ENCODE results near the gene RXYLT1. TPM values are rescaled to one million over a fixed set of nuclear protein-coding genes. Genes with fewer than 3 reads are reported as not detected.

RXYLT1 gene
- total RNA-seq, 1 experiment from 2014 or later = 21.1 TPM

- H3K27ac ChIP-seq (ENCODE audit: low read depth, low read length, poor library complexity, severe bottlenecking) = peak overlapping the region; percentile 11
- H3K36me3 ChIP-seq (ENCODE audit: insufficient read depth, low read length, poor library complexity, severe bottlenecking) = no peaks in the 10 kb centered on the region
- peaks cover 11% of the 10 kb centered on the region for H3K4me1 ChIP-seq (ENCODE audit: insufficient read depth, low read length, poor library complexity, severe bottlenecking)
- H3K4me3 ChIP-seq (ENCODE audit: low read depth, low read length, poor library complexity, severe bottlenecking) = peak overlapping the region; percentile 80
- ChIA-PET CTCF (no interaction called here), POLR2A (ENCODE audit: low non-redundant PET) (no interaction called here)
- intact Hi-C loops (cut with micrococcal nuclease; ENCODE audit: unreplicated experiment) = loop anchor here (10.0 kb wide), 1 partner anchor 128 kb away; no protein-coding TSS in a partner anchor
- H3K9me3 ChIP-seq (ENCODE audit: low read depth, low read length, poor library complexity, severe bottlenecking) = no peaks in the 10 kb centered on the region
- TF ChIP-seq EZH2 (IDR thresholded peaks at IDR 0.05; ENCODE audit: borderline replicate concordance, low read depth, low read length, poor library complexity, severe bottlenecking) = no peak
- no peak for TF ChIP-seq CTCF (conservative IDR thresholded peaks at IDR 0.05; ENCODE audit: low read depth, low read length)
- no peaks in the 10 kb centered on the region for H3K27me3 ChIP-seq (replicated peaks; ENCODE audit: insufficient read depth, low read depth, low read length, poor library complexity)
- DNase-seq (ENCODE audit: low spot score) = no peak
- BruUV-seq (replicated peaks) = no TSS peak
Observed at GRCh38 chr12:63846238-63846967, 66.7 kb downstream of the RXYLT1 start.

- Histone ChIP-seq H3K9me3 (ENCODE audit: low read depth, low read length, poor library complexity, severe bottlenecking) (no peaks in the 10 kb centered on the region), H3K27me3 (replicated peaks; ENCODE audit: insufficient read depth, low read depth, low read length, poor library complexity) (no peaks in the 10 kb centered on the region), H3K4me1 (ENCODE audit: insufficient read depth, low read length, poor library complexity, severe bottlenecking) (peaks cover 11% of the 10 kb centered on the region), H3K27ac (ENCODE audit: low read depth, low read length, poor library complexity, severe bottlenecking) (no peak overlapping the region), H3K4me3 (ENCODE audit: low read depth, low read length, poor library complexity, severe bottlenecking) (no peak overlapping the region), H3K36me3 (ENCODE audit: insufficient read depth, low read length, poor library complexity, severe bottlenecking) (no peaks in the 10 kb centered on the region)
- no TSS peak for BruUV-seq (replicated peaks)
- intact Hi-C loops (cut with micrococcal nuclease; ENCODE audit: unreplicated experiment) = loop anchor here (10.0 kb wide), 1 partner anchor 126 kb away; no protein-coding TSS in a partner anchor
- DNase-seq (ENCODE audit: low spot score) = no peak
- ChIA-PET CTCF (no interaction called here), POLR2A (ENCODE audit: low non-redundant PET) (no interaction called here)
- TF ChIP-seq EZH2 (IDR thresholded peaks at IDR 0.05; ENCODE audit: borderline replicate concordance, low read depth, low read length, poor library complexity, severe bottlenecking) (no peak), CTCF (conservative IDR thresholded peaks at IDR 0.05; ENCODE audit: low read depth, low read length) (no peak)
Observed at GRCh38 chr12:63848450-63848849, 68.7 kb downstream of the RXYLT1 start.

- H3K36me3 ChIP-seq (ENCODE audit: insufficient read depth, low read length, poor library complexity, severe bottlenecking) = no peaks in the 10 kb centered on the region
- TF ChIP-seq CTCF (conservative IDR thresholded peaks at IDR 0.05; ENCODE audit: low read depth, low read length) (no peak), EZH2 (IDR thresholded peaks at IDR 0.05; ENCODE audit: borderline replicate concordance, low read depth, low read length, poor library complexity, severe bottlenecking) (no peak)
- no peaks in the 10 kb centered on the region for H3K27me3 ChIP-seq (replicated peaks; ENCODE audit: insufficient read depth, low read depth, low read length, poor library complexity)
- H3K9me3 ChIP-seq (ENCODE audit: low read depth, low read length, poor library complexity, severe bottlenecking) = no peaks in the 10 kb centered on the region
- ChIA-PET POLR2A (ENCODE audit: low non-redundant PET) (no interaction called here), CTCF (no interaction called here)
- BruUV-seq (replicated peaks) = no TSS peak
- no peak for DNase-seq (ENCODE audit: low spot score)
- H3K4me1 ChIP-seq (ENCODE audit: insufficient read depth, low read length, poor library complexity, severe bottlenecking) = peaks cover 11% of the 10 kb centered on the region
- intact Hi-C loops (cut with micrococcal nuclease; ENCODE audit: unreplicated experiment) = loop anchor here (10.0 kb wide), 1 partner anchor 126 kb away; no protein-coding TSS in a partner anchor
- H3K4me3 ChIP-seq (ENCODE audit: low read depth, low read length, poor library complexity, severe bottlenecking) = no peak overlapping the region
- no peak overlapping the region for H3K27ac ChIP-seq (ENCODE audit: low read depth, low read length, poor library complexity, severe bottlenecking)
Observed at GRCh38 chr12:63849106-63849620, 69.5 kb downstream of the RXYLT1 start.
